ENCODE measurements around the gene PELI1.

PELI1 gene

DNA sequence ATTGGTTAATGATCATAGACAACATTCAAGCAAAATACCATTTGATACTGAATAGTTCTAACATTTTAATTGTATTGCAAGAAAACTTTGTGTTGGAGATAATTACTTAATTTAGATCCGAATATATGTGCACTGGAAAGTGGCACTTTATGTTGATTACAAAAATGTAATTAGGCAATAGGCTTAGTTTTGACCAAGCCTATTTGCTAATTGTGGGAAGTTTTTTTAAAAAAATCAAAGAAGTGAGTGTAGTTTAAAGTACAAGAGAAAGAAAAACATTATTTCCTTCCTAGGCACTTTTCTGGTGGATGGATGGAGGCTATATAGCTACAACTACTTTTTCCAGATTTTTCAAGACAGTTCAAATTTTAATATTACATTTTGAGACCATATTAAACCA is 18.3 kb upstream of the PELI1 start:
- H3K4me3 ChIP-seq (ENCODE audit: low read depth, low read length): no peak overlapping the region
- in situ Hi-C loops (cut with HindIII; ENCODE audit: low sequenced_read_pairs): no loop called here
- TF ChIP-seq, protein P1, sequence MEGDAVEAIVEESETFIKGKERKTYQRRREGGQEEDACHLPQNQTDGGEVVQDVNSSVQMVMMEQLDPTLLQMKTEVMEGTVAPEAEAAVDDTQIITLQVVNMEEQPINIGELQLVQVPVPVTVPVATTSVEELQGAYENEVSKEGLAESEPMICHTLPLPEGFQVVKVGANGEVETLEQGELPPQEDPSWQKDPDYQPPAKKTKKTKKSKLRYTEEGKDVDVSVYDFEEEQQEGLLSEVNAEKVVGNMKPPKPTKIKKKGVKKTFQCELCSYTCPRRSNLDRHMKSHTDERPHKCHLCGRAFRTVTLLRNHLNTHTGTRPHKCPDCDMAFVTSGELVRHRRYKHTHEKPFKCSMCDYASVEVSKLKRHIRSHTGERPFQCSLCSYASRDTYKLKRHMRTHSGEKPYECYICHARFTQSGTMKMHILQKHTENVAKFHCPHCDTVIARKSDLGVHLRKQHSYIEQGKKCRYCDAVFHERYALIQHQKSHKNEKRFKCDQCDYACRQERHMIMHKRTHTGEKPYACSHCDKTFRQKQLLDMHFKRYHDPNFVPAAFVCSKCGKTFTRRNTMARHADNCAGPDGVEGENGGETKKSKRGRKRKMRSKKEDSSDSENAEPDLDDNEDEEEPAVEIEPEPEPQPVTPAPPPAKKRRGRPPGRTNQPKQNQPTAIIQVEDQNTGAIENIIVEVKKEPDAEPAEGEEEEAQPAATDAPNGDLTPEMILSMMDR (IDR thresholded peaks at IDR 0.05; ENCODE audit: low read depth, low read length): no peak
- DNase-seq (ENCODE audit: low read depth, low spot score): no peak

DNA sequence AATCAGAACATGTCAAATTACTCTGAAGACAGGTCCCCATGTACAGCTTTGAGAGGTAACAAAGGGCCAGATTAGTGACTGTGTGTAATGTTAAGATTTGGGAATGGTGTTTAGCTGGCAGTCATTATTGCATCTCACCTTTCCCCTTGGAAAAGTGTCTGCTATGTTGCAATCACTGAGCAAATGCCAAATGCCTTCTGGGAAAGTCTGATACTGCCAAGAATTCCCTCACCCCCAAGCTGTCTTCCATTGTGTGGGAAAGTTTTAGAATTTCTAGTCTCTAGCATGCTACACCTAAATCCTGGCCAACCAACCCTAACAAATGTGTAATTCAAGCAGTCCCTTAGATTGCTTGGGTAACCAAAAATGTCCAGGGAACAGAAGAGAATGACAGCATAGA is 13.6 kb upstream of the PELI1 start:
- DNase-seq (ENCODE audit: low read depth, low spot score): peak; percentile 19
- no peak overlapping the region for H3K4me3 ChIP-seq (ENCODE audit: low read depth, low read length)
- TF ChIP-seq, protein P1 (IDR thresholded peaks at IDR 0.05; ENCODE audit: low read depth, low read length): no peak
- in situ Hi-C loops (cut with HindIII; ENCODE audit: low sequenced_read_pairs): no loop called here

DNA sequence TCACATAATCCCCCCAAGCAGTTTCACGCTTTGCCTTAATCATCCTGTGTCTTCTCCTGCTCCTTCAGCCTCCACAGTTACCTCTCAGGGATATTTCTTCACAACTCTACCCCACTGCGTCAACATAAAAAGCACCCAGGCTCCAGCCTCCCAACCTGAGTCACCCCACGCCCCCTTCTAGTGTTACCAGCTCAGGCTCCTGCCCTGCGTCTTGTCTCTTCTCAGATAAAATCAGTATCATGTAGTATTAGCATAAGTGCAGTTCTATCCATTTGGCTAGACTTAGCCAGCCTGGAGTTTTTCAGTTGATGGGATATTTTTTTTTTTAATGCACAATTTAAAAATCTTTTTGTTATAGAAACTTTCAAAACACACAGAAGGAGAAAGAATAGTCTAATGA is 9.6 kb upstream of the PELI1 start:
- DNase-seq (ENCODE audit: low read depth, low spot score): no peak
- in situ Hi-C loops (cut with HindIII; ENCODE audit: low sequenced_read_pairs): no loop called here
- H3K4me3 ChIP-seq (ENCODE audit: low read depth, low read length): no peak overlapping the region
- TF ChIP-seq, protein P1 (IDR thresholded peaks at IDR 0.05; ENCODE audit: low read depth, low read length): no peak

DNA sequence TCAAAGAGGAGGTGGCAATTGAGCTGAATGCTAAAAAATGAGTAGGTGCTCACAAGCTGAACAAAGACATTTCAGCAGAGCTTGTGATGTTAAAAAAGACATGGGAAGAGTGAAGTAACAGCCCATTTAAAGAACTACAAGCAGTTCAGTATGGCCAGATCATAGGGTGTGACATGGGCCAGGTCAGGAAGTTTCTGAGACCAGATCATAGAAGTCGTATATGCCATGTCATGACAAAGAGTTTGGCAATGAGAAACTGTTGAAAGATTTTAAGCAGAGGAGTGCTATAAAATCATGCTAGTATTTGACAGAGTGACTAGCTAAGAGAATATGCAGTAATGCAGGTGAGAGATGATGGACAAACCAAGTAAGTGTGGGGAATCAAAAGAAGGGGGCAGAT is 7.3 kb upstream of the PELI1 start:
- in situ Hi-C loops (cut with HindIII; ENCODE audit: low sequenced_read_pairs): no loop called here
- DNase-seq (ENCODE audit: low read depth, low spot score): no peak
- H3K4me3 ChIP-seq (ENCODE audit: low read depth, low read length): no peak overlapping the region
- TF ChIP-seq, protein P1 (IDR thresholded peaks at IDR 0.05; ENCODE audit: low read depth, low read length): no peak

DNA sequence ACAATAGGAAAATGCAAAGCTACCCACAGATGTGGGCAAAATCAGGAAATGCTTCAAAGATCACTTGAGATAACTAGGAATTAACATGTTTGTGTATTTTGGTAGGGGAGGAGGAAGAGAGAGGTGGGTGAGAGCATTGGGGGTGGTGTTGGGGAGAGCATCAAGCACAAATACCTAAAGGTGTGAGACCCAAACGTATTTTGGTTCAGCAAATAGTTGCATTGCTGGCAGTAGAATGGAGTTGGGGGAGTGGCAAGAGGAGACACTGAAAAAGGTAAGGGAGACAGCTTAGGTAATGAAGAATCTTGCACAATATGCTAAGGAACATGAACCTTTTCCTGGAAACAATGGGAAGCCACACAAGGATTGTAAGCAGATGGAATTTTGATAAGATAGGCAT is 1.5 kb upstream of the PELI1 start:
- TF ChIP-seq, protein P1 (IDR thresholded peaks at IDR 0.05; ENCODE audit: low read depth, low read length): no peak
- in situ Hi-C loops (cut with HindIII; ENCODE audit: low sequenced_read_pairs): no loop called here
- no peak for DNase-seq (ENCODE audit: low read depth, low spot score)
- no peak overlapping the region for H3K4me3 ChIP-seq (ENCODE audit: low read depth, low read length)

DNA sequence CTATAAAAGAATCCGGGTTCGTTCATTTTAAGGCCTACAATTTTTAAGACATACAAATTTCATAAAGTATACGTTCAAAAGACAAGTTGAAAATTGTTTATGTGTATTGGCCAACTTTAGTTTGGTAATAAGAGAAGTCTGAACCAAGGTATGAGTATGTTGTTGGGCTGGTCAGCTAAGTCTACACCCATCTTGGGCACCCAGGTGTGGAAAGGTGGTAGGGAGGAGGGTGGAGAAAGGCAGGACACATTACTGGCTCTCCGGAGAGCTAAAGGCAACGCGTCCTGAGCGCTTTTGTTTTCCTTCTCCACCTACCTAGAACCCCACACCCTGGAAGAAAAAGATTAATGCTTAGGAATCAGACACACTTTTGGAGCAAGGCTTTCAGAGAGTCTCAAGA is 899 bp upstream of the PELI1 start:
- no peak overlapping the region for H3K4me3 ChIP-seq (ENCODE audit: low read depth, low read length)
- TF ChIP-seq, protein P1 (IDR thresholded peaks at IDR 0.05; ENCODE audit: low read depth, low read length): no peak
- no peak for DNase-seq (ENCODE audit: low read depth, low spot score)
- in situ Hi-C loops (cut with HindIII; ENCODE audit: low sequenced_read_pairs): no loop called here
